Measurements from ENCODE around the gene MAGIX.

Gene MAGIX

DNA sequence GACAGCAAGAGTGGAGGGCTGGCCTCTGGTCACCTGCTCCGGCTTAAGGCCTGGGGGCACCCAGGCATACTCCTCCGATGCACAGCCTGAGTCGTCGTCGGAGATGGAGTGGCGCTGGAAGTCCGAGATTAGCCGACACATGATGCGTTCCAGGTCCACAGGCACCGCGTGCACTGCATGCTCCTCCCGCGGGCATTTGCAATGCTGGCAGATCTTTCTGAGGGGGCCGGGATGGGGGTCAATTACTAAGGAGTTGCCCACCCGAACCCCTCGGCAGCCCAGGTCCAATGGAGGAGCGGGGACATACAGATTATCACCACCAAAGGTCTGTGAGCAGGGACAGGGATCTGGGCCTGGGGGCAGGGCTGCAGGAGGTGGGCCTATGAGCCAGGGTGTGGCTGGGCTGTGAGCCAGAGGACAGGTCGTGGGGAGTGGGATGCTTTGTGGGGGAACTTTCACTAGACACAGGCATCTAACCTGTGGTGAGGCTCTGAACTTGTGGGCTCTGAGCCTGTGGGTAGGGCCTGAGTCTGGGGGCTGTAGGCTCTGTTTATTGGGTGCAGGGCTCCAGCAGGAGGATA is 21.2 kb downstream of the MAGIX start:
- no peaks in the 10 kb centered on the region for H3K9me3 ChIP-seq (ENCODE audit: control insufficient read depth, insufficient read depth, low read length)
- no CpG with 5 or more reads among the region's 18 CpGs for WGBS (ENCODE audit: insufficient coverage, insufficient read length)
- DNase-seq (ENCODE audit: low read depth, low spot score) = no peak
- no peak overlapping the region for H3K4me3 ChIP-seq (ENCODE audit: low read length)
- H3K27me3 ChIP-seq (ENCODE audit: control insufficient read depth, insufficient read depth, low read length) = no peaks in the 10 kb centered on the region
- no peak overlapping the region for H3K27ac ChIP-seq (ENCODE audit: low read length)
- H3K4me1 ChIP-seq (ENCODE audit: control insufficient read depth, insufficient read depth, low read length) = no peaks in the 10 kb centered on the region; the same call in 1 of the 2 replicates
- peaks cover 3% of the 10 kb centered on the region for H3K36me3 ChIP-seq (ENCODE audit: control insufficient read depth, insufficient read depth, low read length)

DNA sequence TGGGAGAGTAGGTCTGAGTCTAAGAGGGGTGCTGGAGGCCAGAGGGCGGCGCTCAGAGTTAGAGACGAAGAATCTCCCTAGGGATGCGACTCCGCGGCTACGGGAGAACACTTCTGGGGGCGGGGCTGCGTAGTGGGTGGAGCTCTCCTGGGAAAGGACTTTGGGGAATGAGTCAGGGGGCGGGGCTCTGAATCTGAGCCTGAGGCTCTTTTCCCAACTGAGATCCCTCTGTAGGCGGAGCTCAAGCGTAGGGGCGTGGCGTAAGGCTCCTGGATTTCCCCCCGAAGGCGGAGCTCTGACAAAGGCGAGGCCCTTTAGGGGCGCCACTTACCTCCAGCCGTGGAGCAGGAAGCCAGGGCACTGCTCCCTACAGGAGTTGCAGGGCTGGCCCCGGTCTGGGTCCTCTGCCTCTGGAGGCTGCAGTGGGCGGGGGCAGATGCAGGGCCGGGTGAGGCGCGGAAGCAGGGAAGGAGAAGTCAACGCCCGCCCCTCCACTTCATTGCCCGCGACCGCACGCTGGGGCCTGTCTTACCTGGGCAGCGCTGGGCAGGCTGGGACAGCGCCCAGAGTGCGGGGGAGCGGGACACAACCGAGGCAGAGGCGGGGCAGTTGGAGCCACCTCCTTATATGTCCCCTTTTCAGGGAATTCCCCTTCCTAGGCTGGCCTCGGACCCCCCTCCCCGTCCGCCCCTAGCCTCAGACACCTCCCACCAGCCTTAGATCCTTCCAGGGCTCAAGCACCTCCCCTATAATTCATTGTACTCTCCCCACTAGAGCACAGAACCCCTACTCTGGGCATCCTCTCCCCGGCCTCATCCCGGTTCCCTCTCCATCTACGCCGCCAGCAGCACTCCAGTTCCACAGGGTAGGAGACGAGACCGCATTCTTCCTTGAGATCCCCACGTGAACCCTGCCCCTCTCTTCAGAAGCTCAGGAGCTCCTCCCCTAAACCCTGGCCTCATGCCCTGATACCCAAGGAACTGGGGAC is 22.0 kb downstream of the MAGIX start:
- Histone ChIP-seq H3K27me3 (ENCODE audit: control insufficient read depth, insufficient read depth, low read length) (no peaks in the 10 kb centered on the region), H3K4me1 (ENCODE audit: control insufficient read depth, insufficient read depth, low read length) (no peaks in the 10 kb centered on the region; the same call in 1 of the 2 replicates), H3K27ac (ENCODE audit: low read length) (no peak overlapping the region), H3K36me3 (ENCODE audit: control insufficient read depth, insufficient read depth, low read length) (no peaks in the 10 kb centered on the region; the same call in 1 of the 2 replicates), H3K9me3 (ENCODE audit: control insufficient read depth, insufficient read depth, low read length) (no peaks in the 10 kb centered on the region), H3K4me3 (ENCODE audit: low read length) (peak overlapping the region; percentile 30; the same call in 1 of the 2 replicates)
- no CpG with 5 or more reads among the region's 46 CpGs for WGBS (ENCODE audit: insufficient coverage, insufficient read length)
- DNase-seq (ENCODE audit: low read depth, low spot score) = no peak

DNA sequence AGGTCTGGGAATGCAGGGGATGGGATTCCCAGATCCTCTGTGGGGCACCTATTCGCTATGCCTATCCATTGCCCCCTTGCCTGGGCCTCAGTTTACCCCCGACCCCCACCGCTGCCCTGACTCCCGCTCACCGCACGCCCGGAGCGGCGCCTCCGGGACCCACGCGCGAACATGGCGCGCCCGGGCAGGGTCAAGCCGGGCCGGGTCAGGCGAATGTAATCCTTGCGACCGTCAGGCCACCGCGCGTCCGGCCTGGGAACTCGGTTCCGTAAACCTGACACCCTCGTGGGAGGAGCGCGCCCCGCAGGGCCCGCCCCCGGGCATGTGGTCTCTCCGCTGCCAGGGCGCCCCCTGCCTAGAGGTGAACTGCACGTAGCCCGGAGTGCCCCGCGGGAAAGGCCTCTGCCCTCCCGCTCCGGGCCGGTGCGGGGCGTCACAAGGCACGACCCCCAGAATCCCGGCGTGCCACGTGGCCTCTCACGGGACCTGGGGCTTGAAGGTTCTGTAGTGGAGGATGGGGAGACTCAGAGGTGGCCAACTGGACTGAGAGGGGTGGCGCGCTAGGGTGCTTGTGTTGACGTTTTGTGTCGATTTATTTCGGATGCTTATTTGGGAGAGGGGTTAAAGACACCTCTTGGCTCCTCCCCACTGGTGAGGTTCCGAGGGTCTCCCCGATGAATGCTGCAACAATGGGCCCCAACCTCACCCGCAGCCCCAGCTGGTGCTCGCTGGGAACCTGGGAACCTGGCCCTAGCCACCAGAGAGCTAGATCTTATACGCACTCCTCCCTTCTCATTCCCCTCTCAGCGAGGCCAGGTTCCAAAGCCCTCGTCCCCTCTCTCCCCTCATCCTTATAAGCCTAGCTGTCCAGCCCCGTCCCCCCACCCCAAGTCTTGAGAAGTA is 23.8 kb downstream of the MAGIX start, which contains the start of gene PRICKLE3:
TSS of gene PRICKLE3 (minus strand) at position 249 of the 903 bp plus-strand sequence. CDS start at position 173, 76 bp downstream.
- peak within 1 kb of the TSS; percentile 95; the same call in 1 of the 2 replicates for H3K4me3 ChIP-seq (ENCODE audit: low read length)
- no peaks in the 10 kb centered on the region for H3K9me3 ChIP-seq (ENCODE audit: control insufficient read depth, insufficient read depth, low read length)
- DNase-seq (ENCODE audit: low read depth, low spot score) = no peak
- no peak within 1 kb of the TSS for H3K27ac ChIP-seq (ENCODE audit: low read length)
- no peaks in the 10 kb centered on the region for H3K36me3 ChIP-seq (ENCODE audit: control insufficient read depth, insufficient read depth, low read length)
- no peaks in the 10 kb centered on the region for H3K27me3 ChIP-seq (ENCODE audit: control insufficient read depth, insufficient read depth, low read length)
- H3K4me1 ChIP-seq (ENCODE audit: control insufficient read depth, insufficient read depth, low read length) = no peaks in the 10 kb centered on the region; the same call in 1 of the 2 replicates
- WGBS (ENCODE audit: insufficient coverage, insufficient read length) = no CpG with 5 or more reads among the region's 62 CpGs

DNA sequence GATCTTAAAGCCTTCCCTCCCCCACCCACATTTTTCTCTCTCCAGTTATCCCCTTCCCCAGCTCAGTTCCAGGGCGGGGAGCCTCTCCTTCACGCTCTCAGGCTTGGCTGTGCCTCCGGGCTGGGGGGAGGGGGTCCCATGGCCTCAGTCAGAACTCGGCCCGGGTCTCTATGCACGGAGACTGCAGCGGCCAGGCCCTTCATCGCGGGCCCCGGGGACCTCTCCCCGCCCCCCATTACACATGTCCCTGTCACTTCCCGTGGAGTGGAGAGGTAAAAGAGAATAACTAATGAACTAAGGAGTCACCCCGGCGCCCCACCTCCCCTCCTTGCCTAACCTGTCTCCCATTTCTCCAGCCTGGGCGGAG is 24.5 kb downstream of the MAGIX start:
- H3K27ac ChIP-seq (ENCODE audit: low read length) = no peak overlapping the region
- H3K27me3 ChIP-seq (ENCODE audit: control insufficient read depth, insufficient read depth, low read length) = no peaks in the 10 kb centered on the region
- no peaks in the 10 kb centered on the region for H3K9me3 ChIP-seq (ENCODE audit: control insufficient read depth, insufficient read depth, low read length)
- no peak for DNase-seq (ENCODE audit: low read depth, low spot score)
- no peaks in the 10 kb centered on the region; the same call in 1 of the 2 replicates for H3K4me1 ChIP-seq (ENCODE audit: control insufficient read depth, insufficient read depth, low read length)
- no CpG with 5 or more reads among the region's 15 CpGs for WGBS (ENCODE audit: insufficient coverage, insufficient read length)
- H3K36me3 ChIP-seq (ENCODE audit: control insufficient read depth, insufficient read depth, low read length) = no peaks in the 10 kb centered on the region
- H3K4me3 ChIP-seq (ENCODE audit: low read length) = no peak overlapping the region; the same call in 1 of the 2 replicates

DNA sequence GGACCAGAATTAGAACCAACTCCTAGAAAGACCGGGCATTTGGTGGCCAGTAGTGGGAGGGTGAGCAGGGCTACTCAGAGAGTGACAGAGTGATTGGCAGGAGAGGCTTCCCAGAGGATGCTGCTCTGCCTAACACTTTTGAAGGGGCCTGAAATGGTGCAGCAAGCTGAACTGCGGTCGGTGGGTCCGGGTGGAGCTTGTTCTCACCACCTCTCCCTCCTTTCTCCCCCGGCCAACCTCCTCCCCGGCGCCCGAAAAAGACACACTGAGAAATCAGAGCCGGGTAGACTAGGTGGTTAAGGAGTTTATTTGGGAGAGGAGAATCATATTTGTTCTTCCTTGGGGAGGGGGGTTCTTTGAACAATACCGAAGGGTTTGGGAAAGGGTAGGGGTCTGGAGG is 25.0 kb downstream of the MAGIX start:
- Histone ChIP-seq H3K9me3 (ENCODE audit: control insufficient read depth, insufficient read depth, low read length) (no peaks in the 10 kb centered on the region), H3K4me1 (ENCODE audit: control insufficient read depth, insufficient read depth, low read length) (no peaks in the 10 kb centered on the region; the same call in none of the 2 replicates), H3K4me3 (ENCODE audit: low read length) (no peak overlapping the region), H3K36me3 (ENCODE audit: control insufficient read depth, insufficient read depth, low read length) (no peaks in the 10 kb centered on the region), H3K27me3 (ENCODE audit: control insufficient read depth, insufficient read depth, low read length) (no peaks in the 10 kb centered on the region), H3K27ac (ENCODE audit: low read length) (no peak overlapping the region)
- no peak for DNase-seq (ENCODE audit: low read depth, low spot score)
- no CpG with 5 or more reads among the region's 10 CpGs for WGBS (ENCODE audit: insufficient coverage, insufficient read length)

DNA sequence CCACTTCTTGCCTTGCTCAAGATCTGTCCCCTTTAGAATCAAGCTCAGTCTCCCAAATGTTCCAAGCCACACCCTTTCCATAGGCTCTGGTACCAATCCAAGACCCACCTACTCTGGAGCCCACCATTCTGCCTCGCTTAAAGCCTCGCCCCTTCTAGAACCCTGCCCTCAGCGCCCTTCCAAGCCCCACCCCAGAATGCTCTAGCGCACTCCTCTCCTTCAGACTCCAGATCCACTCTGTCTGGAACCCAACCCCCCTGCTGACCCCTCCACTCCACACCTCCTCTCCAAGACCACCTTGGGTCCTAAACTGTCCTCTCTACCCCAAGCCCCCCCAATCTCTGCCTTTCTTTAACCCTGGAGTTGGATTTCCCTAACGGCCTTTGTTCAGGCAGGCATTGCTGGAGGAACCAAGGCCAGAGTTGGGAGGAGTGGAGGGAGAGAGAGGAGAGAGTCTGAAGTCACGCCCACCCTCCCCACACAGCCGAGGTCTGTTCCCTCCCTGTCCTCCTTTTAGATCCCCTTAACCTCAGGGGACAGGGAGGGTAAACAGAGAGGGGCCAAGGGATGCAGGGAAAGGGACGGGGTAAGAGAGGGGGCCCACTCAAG is 26.0 kb downstream of the MAGIX start:
- H3K4me1 ChIP-seq (ENCODE audit: control insufficient read depth, insufficient read depth, low read length) = peaks cover 1% of the 10 kb centered on the region
- DNase-seq (ENCODE audit: low read depth, low spot score) = no peak

DNA sequence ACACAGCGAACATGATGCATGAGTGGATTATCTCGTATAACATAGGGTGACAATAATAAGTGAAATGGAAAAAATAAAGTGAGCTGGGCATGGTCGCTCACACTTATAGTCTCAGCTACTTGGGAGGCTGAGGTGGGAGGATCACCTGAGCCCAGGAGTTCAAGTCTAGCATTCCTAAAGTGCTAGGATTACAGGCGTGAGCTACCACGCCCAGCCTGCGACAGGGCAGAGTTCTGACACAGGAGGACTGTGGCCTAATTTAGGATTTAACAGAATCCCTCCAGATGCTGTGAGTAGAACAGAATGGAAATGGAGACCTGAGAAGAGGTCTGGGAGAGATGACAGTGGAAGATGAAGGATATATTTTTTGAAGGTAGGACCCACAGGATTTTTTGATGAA is 27.0 kb downstream of the MAGIX start:
- no peak overlapping the region for H3K4me3 ChIP-seq (ENCODE audit: low read length)
- no peak overlapping the region for H3K27ac ChIP-seq (ENCODE audit: low read length)
- peaks cover 1% of the 10 kb centered on the region for H3K4me1 ChIP-seq (ENCODE audit: control insufficient read depth, insufficient read depth, low read length)
- no CpG with 5 or more reads among the region's 6 CpGs for WGBS (ENCODE audit: insufficient coverage, insufficient read length)
- H3K27me3 ChIP-seq (ENCODE audit: control insufficient read depth, insufficient read depth, low read length) = no peaks in the 10 kb centered on the region
- H3K36me3 ChIP-seq (ENCODE audit: control insufficient read depth, insufficient read depth, low read length) = no peaks in the 10 kb centered on the region
- no peak for DNase-seq (ENCODE audit: low read depth, low spot score)
- H3K9me3 ChIP-seq (ENCODE audit: control insufficient read depth, insufficient read depth, low read length) = no peaks in the 10 kb centered on the region

More for the DNA sequence above, 26.0 kb downstream of the MAGIX start:
- WGBS (ENCODE audit: insufficient coverage, insufficient read length) = no CpG with 5 or more reads among the region's 8 CpGs
- Histone ChIP-seq H3K4me3 (ENCODE audit: low read length) (no peak overlapping the region), H3K27me3 (ENCODE audit: control insufficient read depth, insufficient read depth, low read length) (no peaks in the 10 kb centered on the region), H3K27ac (ENCODE audit: low read length) (no peak overlapping the region), H3K9me3 (ENCODE audit: control insufficient read depth, insufficient read depth, low read length) (no peaks in the 10 kb centered on the region), H3K36me3 (ENCODE audit: control insufficient read depth, insufficient read depth, low read length) (no peaks in the 10 kb centered on the region)

DNA sequence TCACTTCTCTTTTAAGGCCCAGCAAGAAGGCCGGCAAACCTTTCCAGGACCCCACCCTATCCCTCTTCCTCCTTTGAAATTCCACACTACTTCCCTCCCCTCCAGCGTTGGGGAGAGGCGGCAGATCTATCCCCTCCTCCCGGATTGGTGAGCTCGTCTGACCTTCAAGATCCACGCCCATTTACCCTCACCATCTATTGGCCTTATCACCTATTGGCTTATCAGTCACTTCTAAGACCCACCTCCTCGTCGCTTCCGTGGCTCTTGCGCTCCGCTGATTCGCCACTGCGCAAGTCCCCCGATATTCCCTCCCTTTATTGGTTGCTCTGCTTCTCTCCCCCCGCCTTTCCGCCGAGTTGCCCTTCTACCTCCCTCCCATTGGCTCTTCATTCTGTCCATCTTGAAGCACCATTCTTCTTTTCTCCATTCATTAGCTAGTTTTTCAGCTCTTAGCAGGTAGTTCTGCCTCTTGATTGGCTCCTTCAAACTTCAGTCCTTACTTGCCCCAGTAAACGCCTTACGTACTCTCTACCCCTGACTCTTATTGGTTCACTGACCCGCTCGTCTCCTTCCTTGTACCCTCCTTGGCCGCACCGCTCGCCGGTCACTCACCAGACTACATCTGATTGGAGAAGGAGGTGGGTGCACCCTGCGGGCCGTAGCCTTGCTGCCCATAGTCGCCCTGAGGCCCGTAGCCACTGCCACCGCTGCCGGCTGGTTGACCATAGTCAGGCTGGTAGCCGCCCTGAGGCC is 28.4 kb downstream of the MAGIX start:
- no CpG with 5 or more reads among the region's 32 CpGs for WGBS (ENCODE audit: insufficient coverage, insufficient read length)
- Histone ChIP-seq H3K9me3 (ENCODE audit: control insufficient read depth, insufficient read depth, low read length) (no peaks in the 10 kb centered on the region), H3K36me3 (ENCODE audit: control insufficient read depth, insufficient read depth, low read length) (no peaks in the 10 kb centered on the region), H3K27me3 (ENCODE audit: control insufficient read depth, insufficient read depth, low read length) (no peaks in the 10 kb centered on the region), H3K27ac (ENCODE audit: low read length) (no peak overlapping the region), H3K4me1 (ENCODE audit: control insufficient read depth, insufficient read depth, low read length) (peaks cover 1% of the 10 kb centered on the region), H3K4me3 (ENCODE audit: low read length) (peak overlapping the region; percentile 86)
- peak; percentile 86 for DNase-seq (ENCODE audit: low read depth, low spot score)

DNA sequence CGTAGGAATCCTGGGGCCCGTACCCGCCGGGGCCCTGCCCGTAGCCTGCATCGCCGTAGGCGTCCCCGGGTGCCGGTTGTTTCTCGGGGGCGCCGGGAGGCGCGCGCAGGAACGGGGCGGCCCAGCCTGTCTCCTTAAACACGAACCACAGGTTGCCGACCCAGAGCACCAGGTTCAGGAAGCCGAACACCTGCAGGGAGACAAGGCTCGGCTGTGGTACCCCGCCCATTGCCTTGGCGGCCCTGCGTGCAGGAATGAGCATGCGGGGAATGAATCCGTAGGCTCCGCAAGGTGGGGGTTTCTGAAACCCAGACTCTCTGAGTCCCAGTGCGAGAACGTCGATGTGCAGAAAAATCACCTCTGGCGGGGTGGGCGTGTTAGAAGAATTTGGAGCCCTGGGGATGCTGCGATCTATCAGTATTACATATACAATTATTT is 29.0 kb downstream of the MAGIX start:
- no peak for DNase-seq (ENCODE audit: low read depth, low spot score)
- no peaks in the 10 kb centered on the region for H3K27me3 ChIP-seq (ENCODE audit: control insufficient read depth, insufficient read depth, low read length)
- peaks cover 1% of the 10 kb centered on the region for H3K4me1 ChIP-seq (ENCODE audit: control insufficient read depth, insufficient read depth, low read length)
- H3K27ac ChIP-seq (ENCODE audit: low read length) = no peak overlapping the region
- H3K36me3 ChIP-seq (ENCODE audit: control insufficient read depth, insufficient read depth, low read length) = no peaks in the 10 kb centered on the region
- WGBS (ENCODE audit: insufficient coverage, insufficient read length) = no CpG with 5 or more reads among the region's 34 CpGs
- peak overlapping the region; percentile 86 for H3K4me3 ChIP-seq (ENCODE audit: low read length)
- H3K9me3 ChIP-seq (ENCODE audit: control insufficient read depth, insufficient read depth, low read length) = no peaks in the 10 kb centered on the region
